ENCODE measurements around the gene AGMO. TPM values are rescaled to one million over a fixed set of nuclear protein-coding genes. Genes with fewer than 3 reads are reported as not detected.

The AGMO gene
- total and polyA plus RNA-seq, 12 donors: 0.05 to 0.34 (median 0.15) TPM; not detected in 7

DNA sequence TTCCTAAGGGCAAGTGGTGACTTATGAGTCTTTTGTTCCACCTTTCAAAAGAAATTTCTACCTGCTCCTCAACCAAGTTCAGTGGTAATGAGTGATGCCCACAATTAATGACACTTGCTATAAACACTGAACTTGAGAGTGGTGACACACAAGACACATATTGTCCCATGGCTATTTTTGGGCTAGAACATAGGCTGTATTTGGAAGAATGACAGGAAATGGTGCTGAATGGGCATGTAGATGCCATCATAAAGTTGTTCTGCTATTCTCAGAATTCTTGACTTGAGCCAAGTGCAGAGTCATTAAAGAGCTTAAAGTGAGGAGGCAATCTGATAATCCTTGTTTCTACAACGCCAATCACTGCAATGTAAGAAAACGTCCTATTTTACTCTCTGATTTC, 313.3 kb downstream of the AGMO start:
- intact Hi-C loops (cut with DNase I): no loop called here
- H3K27ac ChIP-seq: no peak overlapping the region
- no peaks in the 10 kb centered on the region for H3K9me3 ChIP-seq (replicated peaks in 1 of 3)
- WGBS, 4 donors: 51 to 64% (median 60%) methylated on average over 2 of the region's 2 CpGs
- no peak overlapping the region for H3K4me3 ChIP-seq
- H3K36me3 ChIP-seq (replicated peaks in 1 of 2): no peaks in the 10 kb centered on the region
- no peak for TF ChIP-seq POLR2A (IDR thresholded peaks at IDR 0.05)
- DNase-seq: no peak
- no peaks in the 10 kb centered on the region for H3K4me1 ChIP-seq (replicated peaks in 1 of 2)
- H3K27me3 ChIP-seq: no peaks in the 10 kb centered on the region

GRCh38 chr7:15245831-15246230, 316.0 kb downstream of the AGMO start:
- 45 to 54% (median 51%) methylated on average over 2 of the region's 2 CpGs for WGBS, 4 donors

DNA sequence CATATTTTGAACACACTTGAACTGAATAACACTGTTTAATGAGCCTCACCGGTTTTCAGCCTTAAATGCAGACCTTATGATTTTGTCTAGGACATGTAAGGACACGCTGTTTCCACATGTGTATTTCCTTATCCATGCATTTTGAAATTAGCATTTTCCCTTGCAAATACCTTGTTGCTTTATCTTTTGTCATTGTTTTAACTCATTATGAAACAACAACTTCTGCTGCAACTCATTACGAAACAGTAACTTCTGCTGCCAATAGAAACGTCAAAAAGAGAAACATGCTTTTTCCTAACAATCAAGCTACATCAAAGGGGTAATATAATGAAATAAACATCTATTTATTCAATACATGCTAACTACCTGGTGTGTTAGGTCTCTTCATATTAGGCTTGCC, 322.0 kb downstream of the AGMO start:
- intact Hi-C loops (cut with DNase I): no loop called here
- Histone ChIP-seq H3K4me1 (replicated peaks in 1 of 2) (no peaks in the 10 kb centered on the region), H3K4me3 (no peak overlapping the region), H3K9me3 (replicated peaks in 1 of 3) (no peaks in the 10 kb centered on the region), H3K36me3 (replicated peaks in 1 of 2) (no peaks in the 10 kb centered on the region), H3K27ac (no peak overlapping the region), H3K27me3 (no peaks in the 10 kb centered on the region)
- TF ChIP-seq CTCF (IDR thresholded peaks at IDR 0.05) (no peak), POLR2A (IDR thresholded peaks at IDR 0.05) (no peak)
- WGBS, 4 donors: 67 to 74% (median 68%) methylated on average over 4 of the region's 4 CpGs
- DNase-seq: no peak

More at GRCh38 chr7:15245831-15246230, 316.0 kb downstream of the AGMO start:
- TF ChIP-seq POLR2A (IDR thresholded peaks at IDR 0.05) (no peak), CTCF (IDR thresholded peaks at IDR 0.05) (no peak)
- no peak overlapping the region for H3K27ac ChIP-seq
- no peaks in the 10 kb centered on the region for H3K9me3 ChIP-seq (replicated peaks in 1 of 3)
- no peaks in the 10 kb centered on the region for H3K27me3 ChIP-seq
- H3K4me3 ChIP-seq: no peak overlapping the region
- no peaks in the 10 kb centered on the region for H3K36me3 ChIP-seq (replicated peaks in 1 of 2)
- no peaks in the 10 kb centered on the region for H3K4me1 ChIP-seq (replicated peaks in 1 of 2)
- DNase-seq: no peak
- intact Hi-C loops (cut with DNase I): no loop called here

GRCh38 chr7:15236952-15237351, 324.9 kb downstream of the AGMO start:
- TF ChIP-seq POLR2A (IDR thresholded peaks at IDR 0.05): no peak
- TF ChIP-seq CTCF (IDR thresholded peaks at IDR 0.05): no peak
- WGBS, 4 donors: 35 to 59% (median 47%) methylated on average over 2 of the region's 2 CpGs
- no peaks in the 10 kb centered on the region for H3K36me3 ChIP-seq (replicated peaks in 1 of 2)
- intact Hi-C loops (cut with DNase I): no loop called here
- no peaks in the 10 kb centered on the region for H3K27me3 ChIP-seq
- no peaks in the 10 kb centered on the region for H3K4me1 ChIP-seq (replicated peaks in 1 of 2)
- H3K4me3 ChIP-seq: no peak overlapping the region
- no peak overlapping the region for H3K27ac ChIP-seq
- no peak for DNase-seq
- H3K9me3 ChIP-seq (replicated peaks in 1 of 3): no peaks in the 10 kb centered on the region

- DNase-seq: no peak
- H3K9me3 ChIP-seq (replicated peaks in 1 of 3): no peaks in the 10 kb centered on the region
- TF ChIP-seq POLR2A (IDR thresholded peaks at IDR 0.05): no peak
- TF ChIP-seq CTCF (IDR thresholded peaks at IDR 0.05): no peak
- intact Hi-C loops (cut with DNase I): no loop called here
- H3K27ac ChIP-seq: no peak overlapping the region
- H3K36me3 ChIP-seq (replicated peaks in 1 of 2): no peaks in the 10 kb centered on the region
- 66 to 77% (median 69%) methylated on average over 3 of the region's 3 CpGs for WGBS, 4 donors
- no peaks in the 10 kb centered on the region for H3K27me3 ChIP-seq
- no peaks in the 10 kb centered on the region for H3K4me1 ChIP-seq (replicated peaks in 1 of 2)
- no peak overlapping the region for H3K4me3 ChIP-seq
These were observed 327.4 kb downstream of the AGMO start for GRCh38 chr7:15234431-15234830.
